Ovary (tissue), 3 donors: ENCODE measurements around the gene SIK3.

Experiments
- EP300 ChIP-seq: sonication (generic); formaldehyde crosslinking; IDR thresholded peaks from one replicate; pipeline ENCODE4 v1.6.1; 2017; ENCODE audit warnings: antibody characterized with exemption
- POLR2A ChIP-seq: fragments of 450-650 bp; IDR thresholded peaks from one replicate; pipeline ENCODE4 v1.6.1; 2017; ENCODE audit warnings: antibody characterized with exemption, mild to moderate bottlenecking, moderate library complexity
- TF ChIP-seq, protein P1 (sequence below), 3 donors: fragments of 450-650 bp in 2 of 3; fragments of 200-600 bp in 1 of 3; IDR thresholded peaks; one replicate each; pipeline versions ENCODE4 v1.5.1 to v1.8.0; 2016 to 2022; ENCODE audit warnings: antibody characterized with exemption in 3 of 3, mild to moderate bottlenecking in 1 of 3
- donor health status: DM: no; HTN: no; CAD: no.

DNA sequence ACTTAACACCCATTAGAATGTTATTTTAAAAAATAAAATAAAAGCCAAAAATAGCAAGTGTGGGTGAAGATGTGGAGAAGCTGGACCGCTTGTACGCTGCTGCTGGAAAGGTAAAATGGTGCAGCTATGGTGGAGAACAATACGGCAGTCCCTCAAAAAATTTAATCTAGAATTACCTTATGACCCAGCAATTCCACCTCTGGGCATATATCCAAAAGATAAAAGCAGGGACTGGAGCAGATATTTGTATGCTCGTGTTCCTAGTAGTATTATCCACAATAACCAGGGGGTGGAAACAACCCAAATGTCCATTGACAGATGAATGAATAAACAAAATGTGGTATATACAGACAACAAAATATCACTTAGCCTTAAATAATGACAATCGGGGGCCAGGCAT, 300.4 kb downstream of the SIK3 start:
- TF ChIP-seq POLR2A (no peak), EP300 (no peak)
- TF ChIP-seq, protein P1, sequence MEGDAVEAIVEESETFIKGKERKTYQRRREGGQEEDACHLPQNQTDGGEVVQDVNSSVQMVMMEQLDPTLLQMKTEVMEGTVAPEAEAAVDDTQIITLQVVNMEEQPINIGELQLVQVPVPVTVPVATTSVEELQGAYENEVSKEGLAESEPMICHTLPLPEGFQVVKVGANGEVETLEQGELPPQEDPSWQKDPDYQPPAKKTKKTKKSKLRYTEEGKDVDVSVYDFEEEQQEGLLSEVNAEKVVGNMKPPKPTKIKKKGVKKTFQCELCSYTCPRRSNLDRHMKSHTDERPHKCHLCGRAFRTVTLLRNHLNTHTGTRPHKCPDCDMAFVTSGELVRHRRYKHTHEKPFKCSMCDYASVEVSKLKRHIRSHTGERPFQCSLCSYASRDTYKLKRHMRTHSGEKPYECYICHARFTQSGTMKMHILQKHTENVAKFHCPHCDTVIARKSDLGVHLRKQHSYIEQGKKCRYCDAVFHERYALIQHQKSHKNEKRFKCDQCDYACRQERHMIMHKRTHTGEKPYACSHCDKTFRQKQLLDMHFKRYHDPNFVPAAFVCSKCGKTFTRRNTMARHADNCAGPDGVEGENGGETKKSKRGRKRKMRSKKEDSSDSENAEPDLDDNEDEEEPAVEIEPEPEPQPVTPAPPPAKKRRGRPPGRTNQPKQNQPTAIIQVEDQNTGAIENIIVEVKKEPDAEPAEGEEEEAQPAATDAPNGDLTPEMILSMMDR (IDR thresholded peaks at IDR 0.05), result no peak
